Fibroblast of skin of scalp (primary cell): ENCODE data around the gene ST6GALNAC3.
"Not testable (repeated sequence)": the region's sequence is repeated elsewhere in the genome, so short reads cannot be mapped to it uniquely, and the experiment has no call there.

Source experiments
- DNase-seq: peaks from one replicate; pipeline ENCODE4 v3.0.0-alpha.2; 2013

Gene ST6GALNAC3

GRCh38 chr1:76075188-76075489 lies 593 bp downstream of the ST6GALNAC3 start:
- no peak for DNase-seq

- DNase-seq = peak; percentile 61
Observed at GRCh38 chr1:76075877-76076276, 1.3 kb downstream of the ST6GALNAC3 start.

GRCh38 chr1:76079475-76080227 lies 5.1 kb downstream of the ST6GALNAC3 start:
- no peak for DNase-seq

- no peak for DNase-seq
Observed at GRCh38 chr1:76080552-76081079, 6.1 kb downstream of the ST6GALNAC3 start.

- no peak for DNase-seq
Observed at GRCh38 chr1:76082062-76082461, 7.5 kb downstream of the ST6GALNAC3 start.

- DNase-seq = no peak
Observed at GRCh38 chr1:76083189-76083588, 8.6 kb downstream of the ST6GALNAC3 start.

GRCh38 chr1:76084029-76084627 lies 9.6 kb downstream of the ST6GALNAC3 start:
- DNase-seq = peak; percentile 35

- DNase-seq = no peak
Observed at GRCh38 chr1:76084685-76085084, 10.1 kb downstream of the ST6GALNAC3 start.

GRCh38 chr1:76086109-76086508 lies 11.6 kb downstream of the ST6GALNAC3 start:
- no peak for DNase-seq

GRCh38 chr1:76086597-76086996 lies 12.1 kb downstream of the ST6GALNAC3 start:
- no peak for DNase-seq

- no peak for DNase-seq
Observed at GRCh38 chr1:76090283-76091203, 16.0 kb downstream of the ST6GALNAC3 start.

- DNase-seq = no peak
Observed at GRCh38 chr1:76092812-76093211, 18.3 kb downstream of the ST6GALNAC3 start.

- DNase-seq = no peak
Observed at GRCh38 chr1:76093522-76094312, 19.2 kb downstream of the ST6GALNAC3 start.

GRCh38 chr1:76095802-76096201 lies 21.3 kb downstream of the ST6GALNAC3 start:
- no peak for DNase-seq

GRCh38 chr1:76097064-76097463 lies 22.5 kb downstream of the ST6GALNAC3 start:
- DNase-seq = not testable (repeated sequence)

- DNase-seq = no peak
Observed at GRCh38 chr1:76098845-76099244, 24.3 kb downstream of the ST6GALNAC3 start.

GRCh38 chr1:76101548-76101947 lies 27.0 kb downstream of the ST6GALNAC3 start:
- no peak for DNase-seq

GRCh38 chr1:76102046-76102445 lies 27.5 kb downstream of the ST6GALNAC3 start:
- no peak for DNase-seq

GRCh38 chr1:76103034-76103433 lies 28.5 kb downstream of the ST6GALNAC3 start:
- no peak for DNase-seq

GRCh38 chr1:76105372-76105771 lies 30.8 kb downstream of the ST6GALNAC3 start:
- no peak for DNase-seq

- DNase-seq = no peak
Observed at GRCh38 chr1:76106251-76106650, 31.7 kb downstream of the ST6GALNAC3 start.

- no peak for DNase-seq
Observed at GRCh38 chr1:76106719-76107235, 32.2 kb downstream of the ST6GALNAC3 start.
